HT1080 (cell line): ENCODE results near the gene TNFRSF1B. TPM values are rescaled to one million over a fixed set of nuclear protein-coding genes. Genes with fewer than 3 reads are reported as not detected.
A peak's percentile ranks its signal among the peaks of the same experiment; 100 is the strongest.

Experiments used
- DNase-seq: peaks from one replicate; pipeline ENCODE4 v3.0.0-alpha.2; 2015; ENCODE audit warnings: low read depth
- total RNA-seq: library from RNA; depleted of rRNA; stranded (reverse); fragments of >200 nt; shearing (Covaris generic); gene quantifications from 2 replicates; pipeline ENCODE4 v1.2.3, GENCODE V29; 2014

Gene TNFRSF1B
- total RNA-seq, 1 experiment from 2014 or later, result 0.16 TPM

DNA sequence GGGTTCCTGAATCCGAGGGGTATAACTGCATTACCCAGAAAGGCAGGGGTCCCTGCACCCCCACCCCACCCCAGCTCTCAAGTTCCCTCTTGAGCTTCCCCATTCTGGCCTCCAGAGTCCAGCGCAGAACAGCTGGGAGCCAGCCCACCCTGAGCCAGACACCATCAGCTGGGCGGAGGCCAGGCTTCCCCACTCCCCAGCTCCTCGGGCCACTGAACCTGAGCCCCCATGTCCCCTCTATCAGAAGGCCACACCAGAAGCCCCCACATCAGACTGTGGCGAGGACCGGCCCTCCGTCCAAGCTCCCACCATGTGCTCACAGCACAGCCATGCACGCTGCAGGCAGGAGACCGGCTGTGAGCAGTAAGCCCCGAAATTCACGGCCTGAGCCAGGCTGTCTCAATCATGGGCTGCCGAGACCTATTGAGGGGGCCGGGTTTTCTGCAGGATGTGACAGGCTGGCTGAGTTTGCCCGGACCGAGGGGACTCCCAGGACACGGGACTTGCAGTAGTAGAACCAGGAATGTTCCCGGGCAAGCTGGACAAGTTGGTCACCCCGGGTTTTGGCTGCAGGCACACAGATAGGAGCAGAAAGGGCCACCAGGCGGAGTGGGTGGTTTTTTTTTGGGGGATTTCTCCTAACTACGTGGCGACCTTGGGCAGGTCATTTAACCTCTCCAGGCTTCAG is 25.5 kb upstream of the TNFRSF1B start:
- no peak for DNase-seq

DNA sequence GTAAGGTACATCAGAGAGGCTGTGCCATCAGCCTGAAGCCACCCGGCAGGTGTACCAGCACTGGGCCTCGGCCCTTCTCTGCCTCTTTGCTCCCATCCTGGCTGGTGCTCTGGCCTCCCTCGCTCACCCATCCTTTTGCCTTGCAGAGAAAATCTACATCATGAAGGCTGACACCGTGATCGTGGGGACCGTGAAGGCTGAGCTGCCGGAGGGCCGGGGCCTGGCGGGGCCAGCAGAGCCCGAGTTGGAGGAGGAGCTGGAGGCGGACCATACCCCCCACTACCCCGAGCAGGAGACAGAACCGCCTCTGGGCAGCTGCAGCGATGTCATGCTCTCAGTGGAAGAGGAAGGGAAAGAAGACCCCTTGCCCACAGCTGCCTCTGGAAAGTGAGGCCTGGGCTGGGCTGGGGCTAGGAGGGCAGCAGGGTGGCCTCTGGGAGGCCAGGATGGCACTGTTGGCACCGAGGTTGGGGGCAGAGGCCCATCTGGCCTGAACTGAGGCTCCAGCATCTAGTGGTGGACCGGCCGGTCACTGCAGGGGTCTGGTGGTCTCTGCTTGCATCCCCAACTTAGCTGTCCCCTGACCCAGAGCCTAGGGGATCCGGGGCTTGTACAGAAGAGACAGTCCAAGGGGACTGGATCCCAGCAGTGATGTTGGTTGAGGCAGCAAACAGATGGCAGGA is 24.5 kb upstream of the TNFRSF1B start:
- no peak for DNase-seq

DNA sequence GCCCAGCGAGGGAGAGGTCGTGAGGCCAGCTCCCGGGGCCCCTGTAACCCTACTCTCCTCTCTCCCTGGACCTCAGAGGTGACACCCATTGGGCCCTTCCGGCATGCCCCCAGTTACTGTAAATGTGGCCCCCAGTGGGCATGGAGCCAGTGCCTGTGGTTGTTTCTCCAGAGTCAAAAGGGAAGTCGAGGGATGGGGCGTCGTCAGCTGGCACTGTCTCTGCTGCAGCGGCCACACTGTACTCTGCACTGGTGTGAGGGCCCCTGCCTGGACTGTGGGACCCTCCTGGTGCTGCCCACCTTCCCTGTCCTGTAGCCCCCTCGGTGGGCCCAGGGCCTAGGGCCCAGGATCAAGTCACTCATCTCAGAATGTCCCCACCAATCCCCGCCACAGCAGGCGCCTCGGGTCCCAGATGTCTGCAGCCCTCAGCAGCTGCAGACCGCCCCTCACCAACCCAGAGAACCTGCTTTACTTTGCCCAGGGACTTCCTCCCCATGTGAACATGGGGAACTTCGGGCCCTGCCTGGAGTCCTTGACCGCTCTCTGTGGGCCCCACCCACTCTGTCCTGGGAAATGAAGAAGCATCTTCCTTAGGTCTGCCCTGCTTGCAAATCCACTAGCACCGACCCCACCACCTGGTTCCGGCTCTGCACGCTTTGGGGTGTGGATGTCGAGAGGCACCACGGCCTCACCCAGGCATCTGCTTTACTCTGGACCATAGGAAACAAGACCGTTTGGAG is 23.7 kb upstream of the TNFRSF1B start:
- DNase-seq, result no peak

DNA sequence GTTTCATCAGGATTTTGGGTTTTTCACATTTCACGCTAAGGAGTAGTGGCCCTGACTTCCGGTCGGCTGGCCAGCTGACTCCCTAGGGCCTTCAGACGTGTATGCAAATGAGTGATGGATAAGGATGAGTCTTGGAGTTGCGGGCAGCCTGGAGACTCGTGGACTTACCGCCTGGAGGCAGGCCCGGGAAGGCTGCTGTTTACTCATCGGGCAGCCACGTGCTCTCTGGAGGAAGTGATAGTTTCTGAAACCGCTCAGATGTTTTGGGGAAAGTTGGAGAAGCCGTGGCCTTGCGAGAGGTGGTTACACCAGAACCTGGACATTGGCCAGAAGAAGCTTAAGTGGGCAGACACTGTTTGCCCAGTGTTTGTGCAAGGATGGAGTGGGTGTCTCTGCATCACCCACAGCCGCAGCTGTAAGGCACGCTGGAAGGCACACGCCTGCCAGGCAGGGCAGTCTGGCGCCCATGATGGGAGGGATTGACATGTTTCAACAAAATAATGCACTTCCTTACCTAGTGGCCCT is 23.1 kb upstream of the TNFRSF1B start:
- peak; percentile 96 for DNase-seq

DNA sequence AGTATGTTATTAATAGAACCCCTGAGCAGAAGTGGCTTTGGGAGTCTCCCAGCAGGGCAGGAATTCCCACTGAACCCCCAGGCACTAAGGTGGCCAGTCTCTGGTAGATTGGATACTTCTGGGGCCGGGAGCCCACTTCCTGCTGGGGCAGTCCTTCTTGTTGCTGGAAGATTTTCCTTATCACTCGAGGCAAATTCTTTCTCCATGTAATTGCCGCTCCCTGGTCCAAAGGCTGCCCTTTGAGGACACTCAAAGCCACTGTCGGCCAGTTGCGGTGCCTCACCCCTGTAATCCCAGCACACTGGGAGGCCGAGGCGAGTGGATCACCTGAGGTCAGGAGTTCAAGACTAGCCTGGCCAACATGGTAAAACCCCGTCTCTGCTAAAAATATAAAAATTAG is 22.6 kb upstream of the TNFRSF1B start:
- no peak for DNase-seq

DNA sequence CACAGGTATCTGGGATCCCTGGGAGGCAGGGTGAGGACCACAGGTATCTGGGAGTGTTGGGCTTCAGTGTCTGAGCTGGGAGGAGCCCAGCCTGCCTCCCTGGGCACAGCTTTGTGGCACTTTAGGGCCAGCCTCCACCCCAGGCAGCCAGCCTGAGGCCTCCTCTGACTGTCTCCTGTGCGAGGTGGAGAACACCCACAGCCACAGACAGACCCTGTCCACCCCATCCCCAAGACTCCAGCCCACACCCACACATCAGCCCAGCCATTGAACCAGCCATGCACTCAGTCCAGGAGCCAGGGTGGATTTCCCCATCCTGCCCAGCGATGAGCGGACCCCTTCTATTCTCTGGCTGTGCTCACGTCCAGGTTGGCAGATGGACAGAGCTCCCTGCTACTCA is 21.8 kb upstream of the TNFRSF1B start:
- DNase-seq, result no peak

DNA sequence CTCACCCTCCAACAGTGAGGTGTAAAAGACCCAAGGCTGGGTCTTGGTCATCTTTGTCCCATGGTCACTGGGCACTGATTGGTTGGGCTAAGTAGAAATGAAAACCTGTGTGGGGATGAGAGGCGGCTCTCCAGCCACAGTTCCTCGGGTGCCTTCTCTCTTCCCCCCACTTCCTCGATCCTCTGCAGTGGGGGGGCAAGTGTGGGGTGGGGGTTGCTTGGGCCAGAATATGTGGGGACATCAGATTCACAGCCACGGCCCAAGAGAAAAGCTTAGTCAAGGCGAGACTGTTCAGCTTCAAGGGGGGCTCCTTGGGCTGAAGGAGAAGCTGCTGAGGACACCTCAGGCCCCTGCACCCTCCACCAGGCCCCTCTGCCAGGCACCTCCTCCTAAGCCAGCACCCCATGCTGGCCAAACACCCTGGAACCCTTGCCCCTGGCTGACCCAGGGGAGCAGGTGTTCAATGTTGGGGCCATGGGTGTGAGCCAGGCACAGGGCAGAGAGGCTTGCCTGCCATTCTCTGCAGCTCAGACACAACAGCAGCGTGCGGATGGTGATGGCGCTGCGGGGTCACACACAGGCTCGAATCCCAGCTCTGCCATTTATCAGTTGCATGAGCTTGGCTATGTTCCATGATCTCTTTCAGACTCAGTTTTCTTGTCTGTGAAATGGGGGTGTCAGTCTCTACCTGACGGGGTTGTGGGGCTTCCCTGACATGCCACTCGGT is 21.0 kb upstream of the TNFRSF1B start:
- DNase-seq, result no peak

DNA sequence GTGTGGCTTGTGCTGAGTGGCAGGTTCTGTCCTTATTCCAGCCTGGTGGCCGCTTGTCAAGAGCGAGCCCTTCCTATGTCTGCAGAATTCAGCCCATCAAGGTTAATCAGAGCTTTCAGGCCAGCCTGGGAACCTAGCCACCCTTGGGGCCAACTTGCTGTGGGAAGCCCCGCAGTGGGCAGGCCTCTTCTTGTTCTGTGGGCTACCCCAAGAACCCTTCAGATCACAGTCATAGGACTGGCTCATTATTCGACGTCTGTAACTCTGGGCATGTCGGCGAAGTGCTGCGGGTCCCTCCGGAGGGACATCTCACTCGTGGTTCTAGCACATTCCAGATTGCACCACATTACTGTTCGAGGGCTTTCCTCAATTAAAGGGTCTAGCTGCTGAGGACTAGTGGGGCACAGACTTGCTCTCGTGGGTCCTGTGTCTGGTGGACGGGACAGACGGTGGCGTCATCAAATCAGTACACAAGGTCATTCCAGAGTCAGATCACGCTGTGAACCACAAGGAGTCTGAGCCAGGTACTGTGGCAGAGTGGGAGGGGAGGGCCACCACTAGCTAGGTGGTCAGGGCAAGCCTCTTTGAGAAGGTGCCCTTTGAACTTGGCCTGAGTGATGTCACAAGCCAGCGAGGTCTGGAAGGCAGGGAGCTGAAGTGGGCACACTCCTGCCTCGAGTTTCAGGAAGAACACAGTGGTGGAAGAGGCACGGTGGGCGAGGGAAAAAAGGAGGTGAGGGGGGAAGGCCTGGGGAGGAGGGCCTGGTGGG is 20.3 kb upstream of the TNFRSF1B start:
- DNase-seq, result no peak

DNA sequence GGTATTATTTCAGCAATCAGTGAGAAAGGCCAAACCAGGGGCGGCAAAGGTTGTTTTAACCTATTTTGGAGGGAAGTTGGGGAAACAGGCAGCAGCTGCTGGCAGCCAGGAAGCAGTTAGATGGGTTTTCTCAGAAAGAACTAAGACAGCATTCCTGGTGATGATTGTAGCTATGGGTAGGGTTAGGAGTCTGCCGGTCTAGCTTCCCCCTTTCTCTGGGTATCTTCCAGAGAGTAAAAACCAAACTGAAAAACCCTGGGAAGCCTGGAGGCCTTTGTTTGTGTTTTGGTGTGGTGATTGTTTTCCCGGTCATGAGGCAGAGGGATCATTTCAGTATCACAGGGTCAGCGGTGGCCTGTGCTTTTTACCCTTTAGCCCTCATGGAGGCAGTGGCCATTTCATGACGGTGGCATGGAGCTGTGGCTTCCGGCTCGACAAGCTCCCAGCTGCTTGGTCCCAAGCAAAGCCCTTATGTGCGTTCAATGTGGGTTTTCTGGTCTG is 19.5 kb upstream of the TNFRSF1B start:
- DNase-seq, result no peak

DNA sequence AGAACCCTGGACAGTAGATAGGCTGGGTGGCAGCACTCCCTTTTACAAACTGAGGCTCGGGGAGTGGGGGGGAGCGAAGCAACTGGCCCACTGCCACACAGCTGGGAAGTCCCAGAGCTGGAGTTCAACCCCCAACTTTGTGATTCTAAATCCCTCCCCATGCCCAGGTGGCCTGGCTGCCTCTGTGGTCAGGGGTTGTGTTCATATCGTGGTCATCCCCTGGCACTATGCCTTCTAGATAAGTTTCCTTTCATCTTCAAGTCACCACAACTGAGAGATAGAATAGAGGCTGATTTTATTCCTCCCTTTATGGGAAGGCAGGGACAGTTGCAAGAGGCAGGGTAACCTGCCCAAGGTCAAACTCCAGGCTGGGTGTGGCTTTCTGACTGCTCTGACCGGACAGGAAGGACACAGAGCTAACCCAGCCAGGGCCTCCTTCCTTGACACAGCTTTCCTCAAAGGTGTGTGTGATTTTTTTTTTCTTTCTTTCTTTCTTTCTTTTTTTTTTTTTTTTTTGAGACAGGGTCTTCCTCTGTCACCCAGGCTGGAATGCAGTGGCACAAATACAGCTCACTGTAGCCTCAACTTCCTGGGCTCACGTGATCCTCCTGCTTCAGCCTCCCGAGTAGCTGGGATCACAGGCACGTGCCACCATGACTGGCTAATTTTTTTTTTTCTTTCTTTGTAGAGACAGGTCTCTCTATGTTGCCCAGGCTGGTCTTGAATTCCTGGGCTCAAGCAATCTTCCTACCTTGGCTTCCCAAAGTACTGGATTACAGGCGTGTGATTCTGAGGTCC is 18.4 kb upstream of the TNFRSF1B start:
- peak; percentile 23 for DNase-seq

DNA sequence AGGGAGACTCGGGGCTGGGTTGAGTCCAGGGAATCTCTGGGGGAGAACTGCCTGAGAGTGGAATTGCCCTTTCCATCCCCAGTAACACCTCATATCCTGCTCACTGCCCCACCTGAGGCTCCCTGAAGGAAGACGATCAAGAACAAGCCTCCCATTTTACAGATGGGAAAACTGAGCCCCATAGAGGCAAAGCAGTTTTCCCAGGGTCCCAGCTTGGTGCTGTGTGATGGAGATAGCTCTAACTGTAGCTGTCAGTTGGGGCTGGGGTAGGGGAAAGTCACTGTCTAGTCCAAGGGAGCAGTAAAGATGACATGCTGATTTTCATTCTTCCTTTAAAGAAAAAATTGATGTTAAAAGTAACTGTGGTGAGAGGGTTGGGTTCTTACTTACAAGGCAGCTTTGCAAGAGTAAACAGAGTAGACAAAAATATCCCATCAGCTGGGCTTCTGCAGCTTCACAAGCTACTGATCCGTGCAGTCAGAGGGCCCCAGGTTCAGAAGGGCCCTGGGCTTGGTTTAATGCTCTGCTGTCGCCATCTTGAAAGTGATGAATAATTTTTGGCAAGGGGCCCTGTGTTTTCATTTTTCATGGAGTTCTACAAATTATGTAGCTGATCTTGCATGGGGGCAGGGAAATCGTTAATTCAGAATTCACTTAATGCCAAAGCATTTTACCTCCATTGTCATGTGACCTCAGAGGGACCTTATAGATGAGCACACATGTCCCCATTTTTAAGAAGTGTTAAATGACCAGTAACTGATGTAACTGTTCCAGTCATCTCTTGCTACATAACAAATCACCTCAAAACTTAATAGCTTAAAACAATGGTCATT is 17.6 kb upstream of the TNFRSF1B start:
- no peak for DNase-seq

DNA sequence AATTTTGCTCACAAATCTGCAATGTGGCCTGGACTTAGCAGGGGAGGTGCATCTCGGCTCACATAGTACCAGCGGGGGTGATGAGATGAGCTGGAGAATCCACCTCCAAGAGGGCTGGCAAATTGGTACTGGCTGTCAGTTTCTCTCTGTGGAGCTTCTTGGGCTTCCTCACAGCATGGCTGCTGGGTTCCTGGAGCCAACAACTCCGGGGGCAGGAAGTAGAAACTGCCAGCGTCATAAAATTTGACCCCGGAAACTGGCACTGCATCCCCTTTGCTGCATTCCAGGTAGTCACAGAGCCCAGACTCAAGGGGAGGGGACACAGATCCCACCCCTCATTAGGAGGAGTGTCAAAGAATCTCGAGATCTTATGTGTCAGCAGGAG is 17.0 kb upstream of the TNFRSF1B start:
- DNase-seq, result no peak

DNA sequence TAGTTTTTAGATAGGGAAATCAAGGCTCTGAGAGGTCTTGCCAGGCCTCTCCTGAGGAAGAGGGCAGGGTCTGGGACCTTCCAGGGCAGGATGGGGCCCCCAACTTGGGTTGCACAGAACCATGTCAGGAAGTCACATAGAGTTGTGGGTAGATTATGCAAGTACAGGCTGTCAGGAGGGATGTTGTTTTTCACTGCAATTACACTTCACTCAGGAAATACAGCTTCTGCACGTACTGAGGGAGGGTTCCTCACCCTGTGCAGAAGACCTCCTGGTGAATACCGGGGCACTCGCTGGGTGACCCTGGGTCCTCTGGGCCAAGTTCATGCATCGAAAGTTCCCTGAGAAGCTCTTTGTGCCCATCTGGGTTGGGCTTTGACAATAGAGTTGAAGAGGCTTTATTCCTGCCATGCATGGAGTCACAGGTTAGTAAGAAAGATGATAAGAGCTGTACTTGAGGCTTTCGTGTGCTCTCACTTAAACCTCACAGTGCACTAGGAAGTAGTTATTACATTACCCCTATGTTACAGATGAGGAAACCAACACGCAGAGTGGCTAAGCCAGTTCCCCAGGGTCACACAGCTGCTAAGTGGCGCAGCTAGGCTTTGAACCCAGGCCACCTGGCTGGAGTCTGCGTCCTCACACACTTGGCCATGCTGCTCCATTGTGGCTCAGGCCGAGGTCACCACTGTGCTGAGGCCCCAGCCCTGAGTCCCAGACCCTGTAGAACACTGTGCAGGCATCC is 16.2 kb upstream of the TNFRSF1B start:
- no peak for DNase-seq

DNA sequence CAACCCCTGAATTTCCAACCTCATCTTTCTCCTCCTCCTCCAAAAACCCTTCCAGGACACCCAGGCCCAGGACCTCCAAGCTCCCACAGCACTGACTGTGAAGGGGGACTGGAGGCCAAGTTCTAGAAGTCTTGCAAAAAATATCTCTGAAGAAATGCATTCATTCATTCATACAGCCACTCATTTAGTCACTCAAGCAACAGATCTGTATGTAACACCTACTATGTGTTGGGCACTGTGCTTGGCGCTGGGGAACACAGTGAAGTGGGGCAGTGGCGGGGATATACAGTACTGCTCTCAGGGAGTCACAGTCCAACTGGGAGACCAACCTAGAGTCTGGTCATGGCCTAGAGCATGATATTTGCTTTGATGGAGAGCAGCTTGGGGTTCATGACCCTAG is 15.3 kb upstream of the TNFRSF1B start:
- no peak for DNase-seq

DNA sequence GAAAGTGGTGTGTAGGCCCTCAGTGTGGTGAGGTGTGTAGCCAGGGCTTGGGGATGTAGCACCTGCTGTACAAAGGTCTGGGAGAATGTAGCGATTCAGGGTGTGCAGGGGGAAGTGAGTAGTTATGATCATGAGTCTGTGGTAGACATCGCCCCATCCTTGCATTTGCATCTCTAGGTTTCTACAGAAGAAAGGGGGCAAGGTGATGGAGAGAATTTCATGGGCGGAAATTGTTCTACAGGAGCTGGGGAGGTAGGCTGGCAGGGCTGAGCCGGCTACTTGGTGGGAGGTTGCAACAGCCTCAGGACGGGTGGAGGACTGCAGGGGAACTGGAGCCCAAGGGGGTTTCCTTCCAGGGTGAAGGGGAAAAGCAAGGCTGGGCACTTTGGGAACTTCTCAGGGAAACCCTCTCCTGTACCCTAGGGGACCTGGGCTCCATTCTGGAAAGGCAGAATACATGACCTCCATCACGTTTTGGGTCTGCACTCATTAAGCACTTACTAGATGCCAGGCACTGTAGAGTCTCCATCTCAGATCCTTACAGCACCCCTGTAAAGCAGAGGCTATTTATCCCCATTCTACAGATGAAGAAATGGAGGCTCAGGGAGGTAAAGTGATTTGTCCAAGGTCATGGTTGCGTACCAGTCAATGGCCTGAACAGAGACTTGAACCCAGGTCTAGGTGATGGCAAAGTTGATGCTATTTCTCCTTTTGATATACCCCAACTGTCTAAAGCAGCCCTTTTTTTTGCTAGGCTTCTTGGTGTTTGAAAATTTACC is 14.5 kb upstream of the TNFRSF1B start:
- no peak for DNase-seq

DNA sequence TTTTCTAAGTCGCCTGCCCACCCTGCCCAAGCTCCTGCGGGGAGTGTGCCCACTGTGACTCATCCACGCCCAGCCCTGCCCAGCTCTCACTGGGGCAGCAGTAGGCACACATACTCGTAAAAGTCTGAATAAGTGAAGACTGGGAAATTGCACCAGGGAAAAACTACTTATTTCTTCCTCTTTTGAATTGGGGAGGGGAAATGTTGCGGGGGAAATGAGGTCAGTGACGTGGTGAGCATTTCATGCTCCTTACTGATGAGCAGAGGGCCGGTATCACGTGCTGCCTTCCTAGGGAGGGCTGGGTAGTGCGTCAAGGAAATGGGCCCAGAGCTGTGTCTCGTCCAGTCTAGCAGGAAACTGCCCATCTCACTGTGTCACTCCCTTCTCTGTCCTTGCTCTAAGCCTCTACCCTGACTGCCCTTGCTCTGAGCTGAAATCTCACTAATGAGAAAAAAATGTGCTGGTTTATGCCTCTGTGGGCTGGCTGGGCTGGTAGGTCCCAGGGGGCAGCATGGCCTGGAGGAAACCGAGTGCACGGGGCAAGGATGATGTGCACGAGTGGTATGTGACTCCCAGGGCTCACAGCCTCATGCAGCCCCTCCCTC is 13.5 kb upstream of the TNFRSF1B start:
- peak; percentile 61 for DNase-seq

DNA sequence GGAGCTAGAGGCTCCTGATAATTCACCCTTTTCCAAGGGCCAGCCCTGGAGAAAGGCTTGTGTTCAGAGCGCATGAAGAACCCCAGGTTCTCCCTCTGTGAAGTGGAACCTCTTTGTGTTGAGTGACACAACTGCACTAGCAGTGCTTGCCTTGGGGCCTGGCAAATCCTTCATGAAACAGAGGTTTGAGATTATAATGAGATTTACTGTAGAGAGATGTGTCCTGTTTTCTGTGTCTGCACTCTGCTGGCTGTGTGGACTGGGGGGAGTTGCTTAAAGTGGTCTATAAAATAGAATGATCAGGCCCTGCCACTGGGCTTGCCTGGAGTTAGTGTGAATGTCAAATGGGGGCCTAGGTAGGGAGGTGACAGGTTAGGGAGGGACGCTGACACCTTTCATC is 11.5 kb upstream of the TNFRSF1B start:
- DNase-seq, result no peak
